Lower leg skin (tissue), 4 donors: ENCODE data around the gene TKFC. TPM values are rescaled to one million over a fixed set of nuclear protein-coding genes. Genes with fewer than 3 reads are reported as not detected.

ENCODE experiments used
- DNase-seq, 2 donors: peaks; one replicate each; pipeline ENCODE4 v3.0.0-alpha.2; 2019; ENCODE audit warnings: low spot score in 2 of 2
- H3K4me3 ChIP-seq: fragments of 200-600 bp; sonication (generic); 2 replicates; pipeline ENCODE4 v1.5.1; 2017; ENCODE audit warnings: mild to moderate bottlenecking, low read depth; ENCODE audit not compliant: poor library complexity, severe bottlenecking
- CTCF ChIP-seq, 3 donors: fragments of 450-650 bp; IDR thresholded peaks; one replicate each; pipeline ENCODE4 v1.5.1; 2016; ENCODE audit warnings: antibody characterized with exemption in 3 of 3, mild to moderate bottlenecking in 3 of 3, moderate library complexity in 2 of 3
- POLR2A ChIP-seq, 2 donors: fragments of 450-650 bp; IDR thresholded peaks; one replicate each; pipeline ENCODE4 v1.6.1; 2016 to 2017; ENCODE audit warnings: antibody characterized with exemption in 2 of 2, mild to moderate bottlenecking in 1 of 2, moderate library complexity in 1 of 2
- WGBS, 2 donors: methylation state at CpG; one replicate each; pipeline ENCODE4 v1.1.5; 2018; 5-methylcytosine and 5-hydroxymethylcytosine counted together
- intact Hi-C: fragments of 100-400 bp; cut with DNase I; formaldehyde crosslinking; loops from one replicate; pipeline ENCODE4 v1.15.0; 2023; ENCODE audit warnings: low total_unique reads
- total RNA-seq, 4 donors: library from RNA; depleted of rRNA; stranded (reverse); fragments of >200 nt; gene quantifications; one replicate each; pipeline ENCODE4 v1.1.0, GENCODE V29; 2016

TKFC gene
- total RNA-seq, 4 donors from 2014 or later = 26.6 to 37.3 (median 33.1) TPM

- 0 to 1% methylated on average over 33 to 58 of the region's 60 CpGs for WGBS, 2 donors
- H3K4me3 ChIP-seq = peak overlapping the region; percentile 33
- no peak for TF ChIP-seq POLR2A (IDR thresholded peaks at IDR 0.05)
- TF ChIP-seq CTCF (IDR thresholded peaks at IDR 0.05) = no peak
- intact Hi-C loops = no loop called here
- peak in 1 of 2 donors; percentile 90 for DNase-seq
Measured at GRCh38 chr11:61293867-61294716, 38.9 kb upstream of the TKFC start.

GRCh38 chr11:61294717-61295595 lies 38.1 kb upstream of the TKFC start, which contains the start of gene VWCE:
Gene VWCE (minus strand): TSS chr11:61295316. CDS start chr11:61295037, 279 bp downstream.
- peak within 1 kb of the TSS; percentile 33 for H3K4me3 ChIP-seq
- intact Hi-C loops = no loop called here
- DNase-seq = no peak
- TF ChIP-seq POLR2A (IDR thresholded peaks at IDR 0.05) = no peak
- no peak for TF ChIP-seq CTCF (IDR thresholded peaks at IDR 0.05)
- WGBS, 2 donors = 0 to 5% methylated on average over 2 to 54 of the region's 97 CpGs

GRCh38 chr11:61295596-61295926 lies 37.5 kb upstream of the TKFC start:
- TF ChIP-seq CTCF (IDR thresholded peaks at IDR 0.05) (no peak), POLR2A (IDR thresholded peaks at IDR 0.05) (no peak)
- H3K4me3 ChIP-seq = no peak overlapping the region
- 52 to 56% methylated on average over 10 to 12 of the region's 12 CpGs for WGBS, 2 donors
- intact Hi-C loops = no loop called here
- DNase-seq = no peak

GRCh38 chr11:61297341-61297740 lies 35.7 kb upstream of the TKFC start:
- no peak overlapping the region for H3K4me3 ChIP-seq
- TF ChIP-seq POLR2A (IDR thresholded peaks at IDR 0.05) (no peak), CTCF (IDR thresholded peaks at IDR 0.05) (no peak)
- no peak for DNase-seq
- intact Hi-C loops = no loop called here
- 4 to 24% methylated on average over 1 of the region's 1 CpG for WGBS, 2 donors

GRCh38 chr11:61297746-61298145 lies 35.3 kb upstream of the TKFC start:
- no peak overlapping the region for H3K4me3 ChIP-seq
- intact Hi-C loops = no loop called here
- DNase-seq = peak in 1 of 2 donors; percentile 38
- TF ChIP-seq POLR2A (IDR thresholded peaks at IDR 0.05) = no peak
- no peak for TF ChIP-seq CTCF (IDR thresholded peaks at IDR 0.05)
- 17 to 32% methylated on average over 5 of the region's 5 CpGs for WGBS, 2 donors
